ENCODE data around the gene AP4M1. TPM values are rescaled to one million over a fixed set of nuclear protein-coding genes. Genes with fewer than 3 reads are reported as not detected.

The AP4M1 gene
- polyA plus RNA-seq, 2 of the 4 experiments (the other 2 are of a cell fraction): 16.6 to 18.3 TPM

GRCh38 chr7:100156331-100157068 lies 55.1 kb downstream of the AP4M1 start:
- Histone ChIP-seq H3K27ac (peak overlapping the region in 1 of 2 experiments; percentile 96; a peak in 3 of 6 replicates), H3K4me3 (peak overlapping the region; percentile 90; the same call in 1 of the 3 replicates), H3K4me1 (peaks cover 39% of the 10 kb centered on the region), H3K9me3 (no peaks in the 10 kb centered on the region), H3K4me2 (peak overlapping the region; percentile 100)
- FAIRE-seq (no peak), DNase-seq (ENCODE audit: low read depth in 1 of 2, low spot score in 1 of 2) (no peak), ATAC-seq (no peak; a peak in 1 of 6 replicates)
- no peak for TF ChIP-seq CHD2 (IDR thresholded peaks at IDR 0.05; ENCODE audit: low read length, partially characterized antibody)
- no peak for TF ChIP-seq ZC3H11A (IDR thresholded peaks at IDR 0.05)
- TF ChIP-seq EHMT2 (IDR thresholded peaks at IDR 0.05; ENCODE audit: low read depth): no peak
- no peak for TF ChIP-seq HOXA7 (CRISPR knock-in tag; IDR thresholded peaks at IDR 0.05)
- TF ChIP-seq POLR2AphosphoS2 (conservative IDR thresholded peaks at IDR 0.05; ENCODE audit: low read length): no peak
- TF ChIP-seq CHD4 (IDR thresholded peaks at IDR 0.05; ENCODE audit: borderline replicate concordance): no peak
- TF ChIP-seq MYC (IDR thresholded peaks at IDR 0.05; ENCODE audit: borderline replicate concordance, low read length): no peak
- no peak for TF ChIP-seq NR3C1 (IDR thresholded peaks at IDR 0.05)
- no peak for TF ChIP-seq MAFK (IDR thresholded peaks at IDR 0.05; ENCODE audit: partially characterized antibody)
- no peak for TF ChIP-seq ESRRA (IDR thresholded peaks at IDR 0.05; ENCODE audit: borderline replicate concordance, low read length)
- TF ChIP-seq, protein P1, sequence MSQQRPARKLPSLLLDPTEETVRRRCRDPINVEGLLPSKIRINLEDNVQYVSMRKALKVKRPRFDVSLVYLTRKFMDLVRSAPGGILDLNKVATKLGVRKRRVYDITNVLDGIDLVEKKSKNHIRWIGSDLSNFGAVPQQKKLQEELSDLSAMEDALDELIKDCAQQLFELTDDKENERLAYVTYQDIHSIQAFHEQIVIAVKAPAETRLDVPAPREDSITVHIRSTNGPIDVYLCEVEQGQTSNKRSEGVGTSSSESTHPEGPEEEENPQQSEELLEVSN (IDR thresholded peaks at IDR 0.05; ENCODE audit: borderline replicate concordance, low read depth): no peak
- TF ChIP-seq, protein P2, sequence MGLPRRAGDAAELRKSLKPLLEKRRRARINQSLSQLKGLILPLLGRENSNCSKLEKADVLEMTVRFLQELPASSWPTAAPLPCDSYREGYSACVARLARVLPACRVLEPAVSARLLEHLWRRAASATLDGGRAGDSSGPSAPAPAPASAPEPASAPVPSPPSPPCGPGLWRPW (IDR thresholded peaks at IDR 0.05): no peak
- TF ChIP-seq KDM1A (IDR thresholded peaks at IDR 0.05; ENCODE audit: low read depth): no peak
- 94% methylated on average over 16 of the region's 16 CpGs for WGBS (ENCODE audit: missing lambda C conversion rate)
- POLR2A ChIA-PET: no interaction called here
- CTCF ChIA-PET: interaction anchor here (0.6 to 23.1 kb wide), 6 partner anchors 10 to 251 kb away, joined by 3 to 245 read pairs (median 4); no protein-coding TSS in a partner anchor

DNA sequence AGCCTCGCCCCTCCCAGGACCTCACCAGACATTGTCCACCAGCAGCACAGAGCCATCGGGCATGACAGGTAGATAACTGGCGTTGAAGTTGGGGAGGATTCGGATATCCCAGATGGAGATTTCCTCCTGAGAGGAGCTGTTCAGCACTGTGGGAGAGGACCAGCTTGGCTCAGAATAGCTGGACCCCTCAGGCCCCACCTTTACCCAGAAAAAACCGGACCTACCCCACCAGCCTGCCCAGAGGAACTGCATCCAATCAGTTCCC lies 55.6 kb downstream of the AP4M1 start:
- Histone ChIP-seq H3K27ac (peak overlapping the region in 1 of 2 experiments; percentile 96; a peak in 3 of 6 replicates), H3K4me2 (peak overlapping the region; percentile 100), H3K9me3 (no peaks in the 10 kb centered on the region), H3K4me3 (peak overlapping the region; percentile 90; the same call in 1 of the 3 replicates), H3K4me1 (peaks cover 39% of the 10 kb centered on the region)
- ATAC-seq: no peak
- DNase-seq (ENCODE audit: low read depth in 1 of 2, low spot score in 1 of 2): no peak
- 94% methylated on average over 4 of the region's 5 CpGs for WGBS (ENCODE audit: missing lambda C conversion rate)
- TF ChIP-seq RNF2 (IDR thresholded peaks at IDR 0.05; ENCODE audit: borderline replicate concordance, low read depth): no peak
- FAIRE-seq: no peak
- CTCF ChIA-PET: interaction anchor here (0.6 to 23.1 kb wide), 5 partner anchors 23 to 251 kb away, joined by 3 to 245 read pairs (median 4); no protein-coding TSS in a partner anchor
- POLR2A ChIA-PET: interaction anchor here (1.2 kb wide), 1 partner anchor 8 kb away, joined by 6 read pairs; the partner anchor contains the start of gene LAMTOR4

DNA sequence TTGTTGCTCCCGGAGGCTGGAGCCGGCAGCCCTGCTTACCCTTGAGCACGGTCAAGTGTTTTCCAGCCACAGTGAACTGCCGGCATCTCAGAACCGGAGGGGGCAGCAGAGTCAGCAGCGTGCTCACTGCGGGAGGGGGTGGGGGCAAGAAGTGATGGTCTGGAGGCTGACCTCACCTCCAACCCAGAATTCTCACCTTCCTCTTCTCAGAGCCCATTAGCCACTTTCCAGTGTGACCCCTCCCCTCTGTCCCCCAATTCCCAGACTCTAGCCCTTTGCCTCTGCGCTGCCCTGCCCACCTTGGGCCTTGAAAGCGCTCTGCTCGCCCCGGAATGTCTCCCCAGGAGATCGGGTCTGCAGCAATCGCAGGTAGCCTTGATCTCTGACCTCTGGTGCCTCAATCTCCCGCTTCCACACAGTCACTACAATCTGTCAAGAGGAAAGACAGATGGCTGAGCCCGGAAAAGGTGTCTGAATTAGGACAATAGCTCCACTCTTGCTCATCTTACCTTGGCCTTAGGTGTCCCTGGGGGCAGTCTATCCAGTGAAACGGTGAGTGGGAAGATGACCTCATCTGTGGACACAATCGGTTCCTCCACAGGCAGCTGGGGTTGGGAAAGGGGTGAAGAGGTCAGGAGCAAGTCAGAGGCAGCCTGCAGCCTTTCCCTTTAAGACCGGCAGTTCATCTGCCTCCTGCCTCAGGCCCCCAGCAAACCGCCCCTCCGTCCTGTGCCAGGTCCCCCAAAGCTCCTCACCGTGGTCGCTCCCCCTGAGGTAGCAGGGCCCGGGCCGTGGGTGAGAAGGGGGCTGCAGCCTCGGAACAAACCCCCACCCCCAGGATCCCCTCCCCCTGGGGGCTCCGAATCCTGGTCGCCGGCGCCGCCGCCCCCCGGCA lies 56.1 kb downstream of the AP4M1 start:
- Histone ChIP-seq H3K27ac (peak overlapping the region; percentile 83 to 96), H3K4me1 (peaks cover 39% of the 10 kb centered on the region), H3K4me3 (peak overlapping the region; percentile 90), H3K9me3 (no peaks in the 10 kb centered on the region), H3K4me2 (peak overlapping the region; percentile 100)
- POLR2A ChIA-PET: interaction anchor here (0.6 to 1.2 kb wide), 2 partner anchors 9 to 22 kb away, joined by 3 to 6 read pairs; partner anchors contain the start of gene LAMTOR4
- CTCF ChIA-PET: interaction anchor here (0.6 to 23.1 kb wide), 5 partner anchors 23 to 250 kb away, joined by 3 to 245 read pairs (median 4); no protein-coding TSS in a partner anchor
- TF ChIP-seq NFE2L2 (conservative IDR thresholded peaks at IDR 0.05; ENCODE audit: low read length): no peak
- TF ChIP-seq CEBPB (IDR thresholded peaks at IDR 0.05): no peak
- TF ChIP-seq BHLHE40 (IDR thresholded peaks at IDR 0.05; ENCODE audit: low read depth, low read length): no peak
- TF ChIP-seq, protein P3, sequence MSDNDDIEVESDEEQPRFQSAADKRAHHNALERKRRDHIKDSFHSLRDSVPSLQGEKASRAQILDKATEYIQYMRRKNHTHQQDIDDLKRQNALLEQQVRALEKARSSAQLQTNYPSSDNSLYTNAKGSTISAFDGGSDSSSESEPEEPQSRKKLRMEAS (IDR thresholded peaks at IDR 0.05): 0 out of 2 replicates have a peak, but pooled peaks have one; percentile 12
- FAIRE-seq (no peak), ATAC-seq (peak; percentile 31 to 60), DNase-seq (ENCODE audit: low read depth in 1 of 2, low spot score in 1 of 2) (peak in 1 of 2 experiments; percentile 60)
- 27% methylated on average over 16 of the region's 32 CpGs for WGBS (ENCODE audit: missing lambda C conversion rate)

Small RNAs within 50 kb of the gene (small RNA-seq; reads per million reads assigned to genes)
- gene MIR106B: 337 to 86,167 (median 23,897) reads per million in 6 experiments
- 102 to 12,205 (median 6,822) reads per million in 6 experiments for gene MIR25
- 1,888 to 110,326 (median 81,840) reads per million in 6 experiments for gene MIR93

Other genes with a start within 250 kb of the AP4M1 start
- gene OR2AE1, start 224.6 kb upstream of the AP4M1 start, polyA plus RNA-seq (2011; rRNA removed): 0.09 and 0.15 TPM in 2 replicates
- not detected in 3 replicates for gene OR2AE1, start 224.6 kb upstream of the AP4M1 start, polyA plus RNA-seq (2017; fragmentation: RNase III; extraction: RNeasy Plus Mini Kit Qiagen cat#74134 plus additional on column Dnase treatment)
- 33.8 and 34.3 TPM in 2 replicates for gene TRIM4, start 182.1 kb upstream of the AP4M1 start, polyA plus RNA-seq (2011; rRNA removed)
- gene TRIM4, start 182.1 kb upstream of the AP4M1 start, polyA plus RNA-seq (2017; fragmentation: RNase III; extraction: RNeasy Plus Mini Kit Qiagen cat#74134 plus additional on column Dnase treatment): 25.6 to 26.5 TPM (median 25.9 TPM) in 3 replicates
- gene GJC3, start 172.0 kb upstream of the AP4M1 start, polyA plus RNA-seq (2011; rRNA removed): 0.30 and 0.36 TPM in 2 replicates
- gene GJC3, start 172.0 kb upstream of the AP4M1 start, polyA plus RNA-seq (2017; fragmentation: RNase III; extraction: RNeasy Plus Mini Kit Qiagen cat#74134 plus additional on column Dnase treatment): 0.10 to 0.20 TPM in 2 of 3 replicates, not detected in the other
- gene AZGP1, start 125.6 kb upstream of the AP4M1 start, polyA plus RNA-seq (2011; rRNA removed): 0.13 and 0.48 TPM in 2 replicates
- 0.07 TPM in 1 of 3 replicates, not detected in the others for gene AZGP1, start 125.6 kb upstream of the AP4M1 start, polyA plus RNA-seq (2017; fragmentation: RNase III; extraction: RNeasy Plus Mini Kit Qiagen cat#74134 plus additional on column Dnase treatment)
- gene ZKSCAN1, start 86.0 kb upstream of the AP4M1 start, polyA plus RNA-seq (2011; rRNA removed): 23.9 and 25.7 TPM in 2 replicates
- 11.4 to 11.9 TPM (median 11.4 TPM) in 3 replicates for gene ZKSCAN1, start 86.0 kb upstream of the AP4M1 start, polyA plus RNA-seq (2017; fragmentation: RNase III; extraction: RNeasy Plus Mini Kit Qiagen cat#74134 plus additional on column Dnase treatment)
- 17.9 and 18.3 TPM in 2 replicates for gene ZSCAN21, start 51.9 kb upstream of the AP4M1 start, polyA plus RNA-seq (2011; rRNA removed)
- gene ZSCAN21, start 51.9 kb upstream of the AP4M1 start, polyA plus RNA-seq (2017; fragmentation: RNase III; extraction: RNeasy Plus Mini Kit Qiagen cat#74134 plus additional on column Dnase treatment): 8.3 to 9.2 TPM (median 9.1 TPM) in 3 replicates
- 29.0 and 30.2 TPM in 2 replicates for gene ZNF3, start 19.9 kb upstream of the AP4M1 start, polyA plus RNA-seq (2011; rRNA removed)
- 19.9 to 23.7 TPM (median 22.5 TPM) in 3 replicates for gene ZNF3, start 19.9 kb upstream of the AP4M1 start, polyA plus RNA-seq (2017; fragmentation: RNase III; extraction: RNeasy Plus Mini Kit Qiagen cat#74134 plus additional on column Dnase treatment)
- 190 and 192 TPM in 2 replicates for gene COPS6, start 12.7 kb upstream of the AP4M1 start, polyA plus RNA-seq (2011; rRNA removed)
- 205 to 295 TPM (median 219 TPM) in 3 replicates for gene COPS6, start 12.7 kb upstream of the AP4M1 start, polyA plus RNA-seq (2017; fragmentation: RNase III; extraction: RNeasy Plus Mini Kit Qiagen cat#74134 plus additional on column Dnase treatment)
- gene MCM7, start 246 bp upstream of the AP4M1 start, polyA plus RNA-seq (2011; rRNA removed): 138 and 145 TPM in 2 replicates
- gene MCM7, start 246 bp upstream of the AP4M1 start, polyA plus RNA-seq (2017; fragmentation: RNase III; extraction: RNeasy Plus Mini Kit Qiagen cat#74134 plus additional on column Dnase treatment): 265 to 287 TPM (median 280 TPM) in 3 replicates
- 36.2 and 45.1 TPM in 2 replicates for gene TAF6, start 17.7 kb downstream of the AP4M1 start, polyA plus RNA-seq (2011; rRNA removed)
- 57.0 to 62.5 TPM (median 57.1 TPM) in 3 replicates for gene TAF6, start 17.7 kb downstream of the AP4M1 start, polyA plus RNA-seq (2017; fragmentation: RNase III; extraction: RNeasy Plus Mini Kit Qiagen cat#74134 plus additional on column Dnase treatment)
- 11.3 and 11.7 TPM in 2 replicates for gene CNPY4, start 18.0 kb downstream of the AP4M1 start, polyA plus RNA-seq (2011; rRNA removed)
- gene CNPY4, start 18.0 kb downstream of the AP4M1 start, polyA plus RNA-seq (2017; fragmentation: RNase III; extraction: RNeasy Plus Mini Kit Qiagen cat#74134 plus additional on column Dnase treatment): 16.8 to 26.2 TPM (median 22.8 TPM) in 3 replicates
- 0.45 and 0.63 TPM in 2 replicates for gene MBLAC1, start 25.3 kb downstream of the AP4M1 start, polyA plus RNA-seq (2011; rRNA removed)
- gene MBLAC1, start 25.3 kb downstream of the AP4M1 start, polyA plus RNA-seq (2017; fragmentation: RNase III; extraction: RNeasy Plus Mini Kit Qiagen cat#74134 plus additional on column Dnase treatment): 2.5 to 3.3 TPM (median 2.6 TPM) in 3 replicates
- gene LAMTOR4, start 47.3 kb downstream of the AP4M1 start, polyA plus RNA-seq (2011; rRNA removed): 123 and 152 TPM in 2 replicates
- gene LAMTOR4, start 47.3 kb downstream of the AP4M1 start, polyA plus RNA-seq (2017; fragmentation: RNase III; extraction: RNeasy Plus Mini Kit Qiagen cat#74134 plus additional on column Dnase treatment): 168 to 180 TPM (median 177 TPM) in 3 replicates
- 3.4 and 5.7 TPM in 2 replicates for gene TRAPPC14, start 57.1 kb downstream of the AP4M1 start, polyA plus RNA-seq (2011; rRNA removed)
- 12.0 to 15.6 TPM (median 14.1 TPM) in 3 replicates for gene TRAPPC14, start 57.1 kb downstream of the AP4M1 start, polyA plus RNA-seq (2017; fragmentation: RNase III; extraction: RNeasy Plus Mini Kit Qiagen cat#74134 plus additional on column Dnase treatment)
- 0.27 and 0.56 TPM in 2 replicates for gene GAL3ST4, start 67.0 kb downstream of the AP4M1 start, polyA plus RNA-seq (2011; rRNA removed)
- gene GAL3ST4, start 67.0 kb downstream of the AP4M1 start, polyA plus RNA-seq (2017; fragmentation: RNase III; extraction: RNeasy Plus Mini Kit Qiagen cat#74134 plus additional on column Dnase treatment): 0.08 to 0.16 TPM (median 0.10 TPM) in 3 replicates
- gene GPC2, start 75.7 kb downstream of the AP4M1 start, polyA plus RNA-seq (2011; rRNA removed): 1.1 and 1.8 TPM in 2 replicates
- gene GPC2, start 75.7 kb downstream of the AP4M1 start, polyA plus RNA-seq (2017; fragmentation: RNase III; extraction: RNeasy Plus Mini Kit Qiagen cat#74134 plus additional on column Dnase treatment): 1.9 to 3.0 TPM (median 2.9 TPM) in 3 replicates
- 0.25 and 0.36 TPM in 2 replicates for gene STAG3, start 76.3 kb downstream of the AP4M1 start, polyA plus RNA-seq (2011; rRNA removed)
- 0.50 to 0.66 TPM (median 0.55 TPM) in 3 replicates for gene STAG3, start 76.3 kb downstream of the AP4M1 start, polyA plus RNA-seq (2017; fragmentation: RNase III; extraction: RNeasy Plus Mini Kit Qiagen cat#74134 plus additional on column Dnase treatment)
- gene PVRIG, start 118.3 kb downstream of the AP4M1 start, polyA plus RNA-seq (2011; rRNA removed): not detected in 2 replicates
- gene PVRIG, start 118.3 kb downstream of the AP4M1 start, polyA plus RNA-seq (2017; fragmentation: RNase III; extraction: RNeasy Plus Mini Kit Qiagen cat#74134 plus additional on column Dnase treatment): not detected in 3 replicates
- 0.04 TPM in 1 of 2 replicates, not detected in the other for gene SPDYE3, start 206.1 kb downstream of the AP4M1 start, polyA plus RNA-seq (2011; rRNA removed)
- 0.04 TPM in 1 of 3 replicates, not detected in the others for gene SPDYE3, start 206.1 kb downstream of the AP4M1 start, polyA plus RNA-seq (2017; fragmentation: RNase III; extraction: RNeasy Plus Mini Kit Qiagen cat#74134 plus additional on column Dnase treatment)

Measured in A549 (cell line).